ENCODE measurements around the gene LAG3.

The LAG3 gene

DNA sequence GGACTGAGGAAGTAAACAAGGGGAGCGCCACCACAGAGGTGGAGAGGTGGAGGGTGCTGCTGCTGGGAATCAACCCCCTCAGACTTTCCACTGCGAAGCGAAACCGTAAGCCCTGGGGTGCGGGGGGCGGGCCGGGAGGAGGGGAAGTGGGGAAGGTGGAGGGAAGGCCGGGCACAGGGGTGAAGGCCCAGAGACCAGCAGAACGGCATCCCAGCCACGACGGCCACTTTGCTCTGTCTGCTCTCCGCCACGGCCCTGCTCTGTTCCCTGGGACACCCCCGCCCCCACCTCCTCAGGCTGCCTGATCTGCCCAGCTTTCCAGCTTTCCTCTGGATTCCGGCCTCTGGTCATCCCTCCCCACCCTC, at the start of gene LAG3:
TSS of gene LAG3 (plus strand) at position 190 of the 365 bp plus-strand sequence. CDS start 333 bp downstream, outside the sequence.
- Histone ChIP-seq H3K36me3 (ENCODE audit: low read length) (no peaks in the 10 kb centered on the region), H3K9ac (ENCODE audit: low read length) (no peak within 1 kb of the TSS), H3K79me2 (ENCODE audit: insufficient read depth, low read length) (no peaks in the 10 kb centered on the region), H3F3A (ENCODE audit: insufficient read depth) (no peaks in the 10 kb centered on the region), H3K27me3 (ENCODE audit: low read length) (no peaks in the 10 kb centered on the region), H4K20me1 (ENCODE audit: low read depth, low read length) (no peaks in the 10 kb centered on the region), H3K4me3 (ENCODE audit: insufficient read depth, low read length, poor library complexity, severe bottlenecking) (no peak within 1 kb of the TSS), H3K4me2 (ENCODE audit: low read depth, low read length, poor library complexity, severe bottlenecking) (no peak within 1 kb of the TSS), H2AFZ (ENCODE audit: low read depth, low read length, severe bottlenecking) (no peak within 1 kb of the TSS), H3K27ac (ENCODE audit: low read depth, low read length) (no peak within 1 kb of the TSS), H3K9me2 (replicated peaks; ENCODE audit: insufficient read depth, low read length) (no peaks in the 10 kb centered on the region), H3K9me3 (ENCODE audit: insufficient read depth, low read length) (no peaks in the 10 kb centered on the region)
- TF ChIP-seq, protein P1, sequence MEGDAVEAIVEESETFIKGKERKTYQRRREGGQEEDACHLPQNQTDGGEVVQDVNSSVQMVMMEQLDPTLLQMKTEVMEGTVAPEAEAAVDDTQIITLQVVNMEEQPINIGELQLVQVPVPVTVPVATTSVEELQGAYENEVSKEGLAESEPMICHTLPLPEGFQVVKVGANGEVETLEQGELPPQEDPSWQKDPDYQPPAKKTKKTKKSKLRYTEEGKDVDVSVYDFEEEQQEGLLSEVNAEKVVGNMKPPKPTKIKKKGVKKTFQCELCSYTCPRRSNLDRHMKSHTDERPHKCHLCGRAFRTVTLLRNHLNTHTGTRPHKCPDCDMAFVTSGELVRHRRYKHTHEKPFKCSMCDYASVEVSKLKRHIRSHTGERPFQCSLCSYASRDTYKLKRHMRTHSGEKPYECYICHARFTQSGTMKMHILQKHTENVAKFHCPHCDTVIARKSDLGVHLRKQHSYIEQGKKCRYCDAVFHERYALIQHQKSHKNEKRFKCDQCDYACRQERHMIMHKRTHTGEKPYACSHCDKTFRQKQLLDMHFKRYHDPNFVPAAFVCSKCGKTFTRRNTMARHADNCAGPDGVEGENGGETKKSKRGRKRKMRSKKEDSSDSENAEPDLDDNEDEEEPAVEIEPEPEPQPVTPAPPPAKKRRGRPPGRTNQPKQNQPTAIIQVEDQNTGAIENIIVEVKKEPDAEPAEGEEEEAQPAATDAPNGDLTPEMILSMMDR (IDR thresholded peaks at IDR 0.05; ENCODE audit: insufficient read depth, low read length, poor library complexity, severe bottlenecking): no peak
- no peak for TF ChIP-seq EZH2phosphoT487 (conservative IDR thresholded peaks at IDR 0.05; ENCODE audit: low read length)

DNA sequence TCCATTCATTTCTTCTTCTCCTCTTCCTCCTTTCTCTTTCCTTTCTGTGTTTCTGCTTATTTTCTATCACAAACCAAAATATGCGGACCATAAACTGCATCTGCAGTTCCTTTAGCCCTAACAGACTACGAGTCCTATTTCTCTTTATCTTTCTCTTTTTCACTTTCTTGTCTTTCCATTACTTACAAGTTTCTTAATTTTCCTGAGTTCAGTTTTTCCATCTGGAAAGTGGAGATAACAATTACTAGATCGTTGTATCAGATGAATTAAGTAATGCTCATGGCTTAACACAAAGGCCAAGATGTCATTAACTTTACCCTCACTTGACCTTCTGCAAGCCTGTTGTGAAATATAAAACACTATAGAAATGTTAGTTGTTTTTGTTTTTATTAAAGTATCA, 49.5 kb upstream of the LAG3 start:
- H3K27ac ChIP-seq (ENCODE audit: low read depth, low read length): peak overlapping the region; percentile 55
- no peaks in the 10 kb centered on the region for H4K20me1 ChIP-seq (ENCODE audit: low read depth, low read length)
- H3K36me3 ChIP-seq (ENCODE audit: low read length): no peaks in the 10 kb centered on the region
- no peaks in the 10 kb centered on the region for H3K27me3 ChIP-seq (ENCODE audit: low read length)
- H3K79me2 ChIP-seq (ENCODE audit: insufficient read depth, low read length): no peaks in the 10 kb centered on the region
- no peaks in the 10 kb centered on the region for H3K9me2 ChIP-seq (replicated peaks; ENCODE audit: insufficient read depth, low read length)
- peak overlapping the region; percentile 94 for H3K4me2 ChIP-seq (ENCODE audit: low read depth, low read length, poor library complexity, severe bottlenecking)
- H3F3A ChIP-seq (ENCODE audit: insufficient read depth): peaks cover 18% of the 10 kb centered on the region
- no peak overlapping the region for H2AFZ ChIP-seq (ENCODE audit: low read depth, low read length, severe bottlenecking)
- H3K9me3 ChIP-seq (ENCODE audit: insufficient read depth, low read length): no peaks in the 10 kb centered on the region
- TF ChIP-seq EZH2phosphoT487 (conservative IDR thresholded peaks at IDR 0.05; ENCODE audit: low read length): no peak
- TF ChIP-seq, protein P1 (IDR thresholded peaks at IDR 0.05; ENCODE audit: insufficient read depth, low read length, poor library complexity, severe bottlenecking): no peak
- H3K4me3 ChIP-seq (ENCODE audit: insufficient read depth, low read length, poor library complexity, severe bottlenecking): peak overlapping the region; percentile 78
- peak overlapping the region; percentile 70; the same call in 1 of the 2 replicates for H3K9ac ChIP-seq (ENCODE audit: low read length)

DNA sequence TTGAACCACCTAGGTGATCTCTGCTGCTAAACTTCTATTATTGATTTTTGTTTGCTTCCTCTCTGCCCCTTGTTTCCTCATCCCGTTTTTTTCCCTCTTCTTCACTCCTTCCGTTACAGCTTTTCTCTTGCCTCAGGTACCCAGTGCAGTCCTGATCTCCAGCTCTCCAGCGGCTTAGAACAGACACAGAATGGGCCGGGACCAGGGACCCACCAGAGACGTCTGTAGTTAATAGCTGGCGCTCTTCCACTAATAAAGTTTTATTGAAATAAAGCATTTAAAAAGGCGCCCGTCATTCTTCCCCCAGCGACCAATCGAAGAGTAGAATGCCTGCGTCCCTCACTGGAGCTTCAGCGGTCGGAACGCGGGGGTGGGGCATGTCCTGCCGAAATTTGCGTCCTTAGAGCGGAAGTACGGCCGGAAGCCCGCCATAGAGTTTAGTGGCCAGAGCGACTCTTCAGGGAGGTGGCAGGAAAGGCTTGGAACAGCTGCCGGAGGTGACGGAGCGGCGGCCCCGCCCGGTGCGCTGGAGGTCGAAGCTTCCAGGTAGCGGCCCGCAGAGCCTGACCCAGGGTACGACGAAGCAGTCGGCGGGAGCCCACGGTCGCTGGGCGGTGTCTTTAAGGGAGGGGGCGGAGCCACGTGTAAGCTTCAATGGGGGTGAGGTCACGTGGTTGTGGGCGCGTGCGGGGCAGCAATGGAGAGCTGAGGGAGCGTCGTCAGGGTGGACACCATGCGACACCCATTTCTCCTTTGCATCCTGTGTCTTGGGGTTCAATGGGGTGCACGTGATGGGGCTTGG, 48.5 kb upstream of the LAG3 start, which contains the start of gene COPS7A:
TSS of gene COPS7A (plus strand) at position 440 of the 802 bp plus-strand sequence. CDS start 611 bp downstream, outside the sequence.
- Histone ChIP-seq H4K20me1 (ENCODE audit: low read depth, low read length) (no peaks in the 10 kb centered on the region), H3K9me3 (ENCODE audit: insufficient read depth, low read length) (no peaks in the 10 kb centered on the region), H3K4me3 (ENCODE audit: insufficient read depth, low read length, poor library complexity, severe bottlenecking) (peak within 1 kb of the TSS; percentile 78), H3F3A (ENCODE audit: insufficient read depth) (peaks cover 18% of the 10 kb centered on the region), H3K9ac (ENCODE audit: low read length) (peak within 1 kb of the TSS; percentile 70), H3K27me3 (ENCODE audit: low read length) (no peaks in the 10 kb centered on the region), H3K36me3 (ENCODE audit: low read length) (no peaks in the 10 kb centered on the region), H3K4me2 (ENCODE audit: low read depth, low read length, poor library complexity, severe bottlenecking) (peak within 1 kb of the TSS; percentile 94), H3K27ac (ENCODE audit: low read depth, low read length) (peak within 1 kb of the TSS; percentile 59), H2AFZ (ENCODE audit: low read depth, low read length, severe bottlenecking) (peak within 1 kb of the TSS; percentile 77), H3K9me2 (replicated peaks; ENCODE audit: insufficient read depth, low read length) (no peaks in the 10 kb centered on the region), H3K79me2 (ENCODE audit: insufficient read depth, low read length) (no peaks in the 10 kb centered on the region)
- TF ChIP-seq, protein P1 (IDR thresholded peaks at IDR 0.05; ENCODE audit: insufficient read depth, low read length, poor library complexity, severe bottlenecking): no peak
- TF ChIP-seq EZH2phosphoT487 (conservative IDR thresholded peaks at IDR 0.05; ENCODE audit: low read length): no peak
